ENCODE measurements around the gene ZDHHC11.
A peak's percentile ranks its signal among the peaks of the same experiment; 100 is the strongest.
"Not testable (repeated sequence)": the region's sequence is repeated elsewhere in the genome, so short reads cannot be mapped to it uniquely, and the experiment has no call there.

Gene ZDHHC11

DNA sequence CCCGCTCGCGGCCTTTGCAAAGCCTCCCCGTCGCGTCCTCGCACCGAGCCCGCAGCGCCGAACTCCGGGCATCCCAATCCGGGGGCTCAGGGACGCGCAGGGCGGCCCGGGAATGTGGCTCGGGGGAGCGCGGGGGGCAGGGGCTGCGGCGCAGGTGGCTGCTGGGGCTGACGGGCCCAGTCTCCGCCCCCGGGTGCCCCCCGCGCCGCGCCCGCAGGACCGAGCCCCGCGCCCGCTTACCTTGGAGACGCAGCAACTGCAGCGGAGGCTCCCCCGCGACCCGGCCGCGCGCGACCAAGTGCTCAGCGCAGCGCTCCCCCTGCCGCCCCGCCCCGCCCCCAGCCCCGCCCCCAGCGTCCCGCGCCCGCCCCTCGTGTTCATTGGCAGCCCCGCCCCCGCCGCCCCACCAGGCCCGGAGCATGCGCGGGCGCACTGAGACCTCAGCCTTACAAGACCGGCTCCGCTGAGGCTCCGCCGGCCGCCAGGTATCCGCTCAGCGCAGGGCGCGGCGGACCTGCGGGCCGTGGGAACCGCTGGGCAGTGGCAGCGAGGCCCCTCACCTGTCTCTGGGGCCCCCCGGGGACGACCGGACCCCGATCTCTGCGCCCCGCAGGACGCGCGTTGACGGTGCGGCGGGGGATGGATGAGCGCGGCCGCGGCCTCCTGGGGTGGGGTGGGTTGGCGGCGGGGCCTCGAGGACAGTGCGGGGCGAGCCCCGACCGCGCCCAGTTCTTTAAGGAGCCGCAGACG lies 66.2 kb downstream of the ZDHHC11 start, which contains the start of gene ZDHHC11B:
Gene ZDHHC11B (minus strand): TSS at position 302 of the 750 bp plus-strand sequence. CDS start 17,810 bp downstream, outside the sequence.
- DNase-seq (ENCODE audit: low spot score), result peak; percentile 96

DNA sequence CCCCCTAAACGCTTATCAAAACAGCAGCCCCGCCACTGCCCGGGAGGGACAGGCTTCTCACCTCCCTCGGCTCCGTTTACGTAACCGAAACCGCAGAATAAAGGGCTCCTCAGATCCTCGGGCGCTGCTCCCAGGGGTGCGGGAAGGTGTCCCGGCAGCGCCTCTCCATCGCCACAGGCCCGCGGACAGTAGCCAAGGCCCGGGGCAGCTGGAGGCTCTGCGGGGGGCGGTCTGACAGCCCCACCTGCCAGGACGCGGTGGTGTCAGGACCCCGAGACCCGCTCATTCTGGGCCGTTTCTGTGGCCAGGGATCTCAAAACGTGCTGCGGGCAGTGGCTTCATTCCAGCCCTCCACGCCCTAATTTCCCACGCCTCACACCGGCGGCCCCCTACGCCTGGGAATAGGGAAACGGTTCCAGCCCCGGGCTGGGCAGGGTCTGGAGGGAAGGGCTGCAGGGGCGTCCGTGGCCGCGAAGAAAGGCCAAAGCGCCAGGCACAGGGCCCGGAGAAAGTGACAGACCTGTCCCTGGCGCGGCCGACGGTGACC lies 66.8 kb downstream of the ZDHHC11 start:
- DNase-seq (ENCODE audit: low spot score), result peak; percentile 21

DNA sequence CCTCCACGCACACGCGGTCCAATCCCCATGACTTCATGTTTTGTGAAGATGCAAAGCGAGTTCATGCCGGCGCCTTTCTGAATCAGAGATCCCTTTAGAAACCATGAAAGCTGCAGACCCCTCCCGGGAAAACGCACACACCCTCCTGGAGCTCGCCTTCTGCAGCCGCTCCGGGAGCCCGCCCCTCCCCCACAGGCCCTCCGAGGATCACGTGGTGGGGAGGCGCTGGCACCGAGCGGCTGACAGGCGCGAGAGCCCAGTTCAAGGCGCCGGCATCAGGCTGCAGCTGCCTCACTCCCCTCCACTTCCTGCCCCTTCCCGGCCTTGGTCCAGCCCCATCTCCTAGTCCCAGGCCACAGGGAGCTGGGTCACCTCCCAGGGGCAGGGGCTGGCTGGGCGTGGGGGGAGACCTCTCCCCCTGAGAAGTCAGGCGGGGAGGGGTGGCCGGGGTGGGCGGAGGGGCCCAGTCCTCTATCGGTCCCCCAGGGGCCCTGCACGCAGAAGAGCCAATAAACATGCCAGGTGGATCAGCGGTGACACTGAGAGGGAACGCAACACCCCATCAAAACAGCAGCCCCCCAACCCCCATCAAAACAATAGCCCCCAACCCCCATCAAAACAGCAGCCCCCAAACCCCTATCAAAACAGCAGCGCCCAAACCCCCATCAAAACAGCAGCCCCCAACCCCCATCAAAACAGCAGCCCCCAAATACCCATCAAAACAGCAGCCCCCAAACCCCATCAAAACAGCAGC lies 67.6 kb downstream of the ZDHHC11 start:
- DNase-seq (ENCODE audit: low spot score), result not testable (repeated sequence)

DNA sequence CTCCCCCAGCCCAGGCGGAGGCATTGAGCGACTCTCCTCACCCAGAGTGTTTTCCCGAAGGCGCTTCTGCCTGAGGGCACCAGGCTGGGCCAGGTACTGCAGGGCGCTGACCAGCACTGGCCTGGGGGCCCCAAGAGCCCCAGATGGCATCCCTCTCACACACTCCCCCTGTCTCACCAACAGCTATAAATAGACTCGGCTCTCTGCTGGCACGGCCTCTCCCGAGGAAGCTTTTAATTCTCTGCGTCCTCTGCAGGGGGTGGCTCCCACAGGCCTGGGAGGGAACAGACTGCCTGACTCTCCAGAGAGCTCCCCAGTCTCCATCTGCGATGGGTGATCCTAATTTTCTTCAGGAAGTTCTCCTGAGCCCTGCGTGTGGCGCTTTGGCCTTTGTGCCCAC lies 68.4 kb downstream of the ZDHHC11 start:
- not testable (repeated sequence) for DNase-seq (ENCODE audit: low spot score)

DNA sequence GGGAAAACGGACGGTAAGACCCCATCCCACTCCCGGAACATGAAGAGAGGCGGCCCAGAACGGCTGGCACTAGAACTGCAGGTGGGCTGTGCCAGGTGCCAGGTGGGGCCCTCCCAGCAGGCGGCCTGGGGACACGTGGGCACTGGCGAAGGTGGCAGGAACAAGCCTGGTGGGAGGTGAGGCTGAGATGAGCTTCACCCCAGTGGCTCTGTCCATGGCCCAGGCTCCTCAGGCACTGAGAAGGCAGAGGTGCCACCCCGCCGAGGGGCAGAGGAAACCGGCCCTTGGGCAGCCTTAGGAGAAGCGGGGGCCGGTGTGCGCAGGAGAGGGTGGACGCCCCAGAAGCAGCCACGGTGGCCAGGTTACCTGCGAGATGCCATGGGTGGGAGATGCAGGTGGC lies 70.2 kb downstream of the ZDHHC11 start:
- not testable (repeated sequence) for DNase-seq (ENCODE audit: low spot score)

DNA sequence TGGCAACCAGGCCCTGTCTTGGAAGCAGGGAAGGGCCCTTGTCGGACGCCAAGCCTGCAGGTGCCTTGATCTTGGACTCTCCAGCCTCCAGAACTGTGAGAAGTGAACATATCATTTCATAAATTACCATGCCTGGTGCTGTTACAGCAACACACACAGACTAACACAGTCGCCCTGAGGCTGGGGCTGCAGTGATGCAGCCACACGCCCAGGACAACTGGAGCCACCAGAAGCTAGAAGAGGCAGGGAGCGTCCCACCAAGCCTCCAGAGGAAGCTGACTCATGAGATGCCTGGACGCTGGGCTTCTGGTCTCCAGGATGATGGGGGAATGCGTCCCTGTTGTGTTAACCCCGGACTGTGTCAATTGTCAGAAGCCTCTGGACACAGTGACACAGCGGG lies 71.8 kb downstream of the ZDHHC11 start:
- DNase-seq (ENCODE audit: low spot score), result not testable (repeated sequence)

DNA sequence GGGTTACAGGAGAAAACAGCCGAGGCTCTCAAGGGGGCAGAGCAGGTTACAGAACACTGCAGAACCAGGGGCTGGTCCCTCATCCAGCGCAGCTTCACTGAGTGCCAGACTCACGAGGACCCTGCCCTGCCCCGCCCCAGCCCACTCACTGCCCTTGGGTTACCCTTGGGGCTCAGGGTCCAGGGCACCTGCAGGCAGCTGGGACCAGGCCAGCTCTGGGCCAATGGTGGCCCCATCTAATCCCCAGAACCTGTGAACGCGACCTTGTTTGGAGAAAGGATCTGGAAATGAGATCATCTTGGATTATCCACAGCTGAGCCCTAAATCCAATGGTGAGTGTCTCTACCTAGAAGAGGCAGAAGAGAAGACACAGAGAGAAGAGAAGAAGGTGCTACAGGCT lies 72.4 kb downstream of the ZDHHC11 start:
- not testable (repeated sequence) for DNase-seq (ENCODE audit: low spot score)

DNA sequence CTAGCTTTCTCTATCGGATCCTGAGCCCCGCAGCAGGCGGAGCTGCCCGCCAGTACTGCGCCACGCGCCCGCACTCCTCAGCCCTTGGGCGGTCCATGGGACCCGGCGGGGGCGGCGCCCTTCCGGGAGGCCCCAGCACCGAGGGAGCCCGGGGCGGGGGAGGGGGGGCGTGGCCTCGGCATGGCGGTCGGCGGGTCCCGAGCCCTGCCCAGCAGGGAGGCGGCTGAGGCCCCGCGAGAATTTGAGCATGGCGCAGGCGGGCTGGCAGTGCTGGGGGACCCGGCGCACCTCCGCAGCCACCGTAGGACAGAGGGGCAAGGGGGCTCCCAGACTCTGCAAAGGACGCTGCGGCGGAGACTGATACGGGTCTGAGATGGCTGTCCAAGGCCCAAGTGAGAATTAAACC lies 73.0 kb downstream of the ZDHHC11 start:
- TF ChIP-seq, protein P1, sequence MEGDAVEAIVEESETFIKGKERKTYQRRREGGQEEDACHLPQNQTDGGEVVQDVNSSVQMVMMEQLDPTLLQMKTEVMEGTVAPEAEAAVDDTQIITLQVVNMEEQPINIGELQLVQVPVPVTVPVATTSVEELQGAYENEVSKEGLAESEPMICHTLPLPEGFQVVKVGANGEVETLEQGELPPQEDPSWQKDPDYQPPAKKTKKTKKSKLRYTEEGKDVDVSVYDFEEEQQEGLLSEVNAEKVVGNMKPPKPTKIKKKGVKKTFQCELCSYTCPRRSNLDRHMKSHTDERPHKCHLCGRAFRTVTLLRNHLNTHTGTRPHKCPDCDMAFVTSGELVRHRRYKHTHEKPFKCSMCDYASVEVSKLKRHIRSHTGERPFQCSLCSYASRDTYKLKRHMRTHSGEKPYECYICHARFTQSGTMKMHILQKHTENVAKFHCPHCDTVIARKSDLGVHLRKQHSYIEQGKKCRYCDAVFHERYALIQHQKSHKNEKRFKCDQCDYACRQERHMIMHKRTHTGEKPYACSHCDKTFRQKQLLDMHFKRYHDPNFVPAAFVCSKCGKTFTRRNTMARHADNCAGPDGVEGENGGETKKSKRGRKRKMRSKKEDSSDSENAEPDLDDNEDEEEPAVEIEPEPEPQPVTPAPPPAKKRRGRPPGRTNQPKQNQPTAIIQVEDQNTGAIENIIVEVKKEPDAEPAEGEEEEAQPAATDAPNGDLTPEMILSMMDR (IDR thresholded peaks at IDR 0.05; ENCODE audit: extremely low read depth, missing control alignments), result no peak
- peak; percentile 3 for DNase-seq (ENCODE audit: low spot score)

DNA sequence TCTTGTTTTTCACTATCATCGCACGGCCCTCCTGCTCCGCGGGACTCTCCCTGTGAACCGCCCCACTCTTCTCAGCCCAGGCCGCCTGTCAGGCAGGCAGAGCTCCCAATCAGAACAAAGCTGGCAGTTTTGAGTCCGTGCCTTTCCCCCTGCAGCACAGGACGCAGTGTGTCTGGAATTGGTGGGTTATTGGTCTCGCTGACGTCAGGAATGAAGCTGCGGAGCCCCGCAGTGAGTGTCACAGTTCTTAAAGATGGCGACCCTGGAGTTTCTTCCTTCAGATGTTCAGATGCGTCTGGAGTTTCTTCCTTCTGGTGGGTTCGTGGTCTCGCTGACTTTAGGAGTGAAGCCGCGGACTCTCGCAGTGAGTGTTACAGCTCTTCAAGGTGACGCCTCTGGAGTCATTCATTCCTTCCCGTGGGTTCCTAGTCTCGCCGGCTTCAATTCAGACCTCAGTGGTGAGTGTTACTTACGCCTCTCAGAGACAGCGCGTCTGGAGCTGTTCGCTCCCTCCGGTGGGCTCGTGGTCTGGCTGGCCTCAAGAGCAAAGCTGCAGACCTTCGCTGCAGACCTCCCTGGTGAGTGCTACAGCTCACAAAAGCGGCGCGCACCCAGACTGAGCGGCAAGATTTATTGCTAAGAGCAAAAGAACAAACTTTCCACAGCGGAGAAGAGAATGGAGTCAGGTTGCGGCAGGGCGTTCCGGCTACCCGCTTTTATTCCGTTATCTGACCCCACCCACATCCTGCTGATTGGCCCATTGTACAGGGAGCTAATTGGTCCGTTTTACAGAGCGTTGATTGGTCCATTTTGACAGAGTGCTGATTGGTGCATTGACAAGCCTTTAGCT lies 73.7 kb downstream of the ZDHHC11 start:
- DNase-seq (ENCODE audit: low spot score), result peak; percentile 10
- TF ChIP-seq, protein P1 (IDR thresholded peaks at IDR 0.05; ENCODE audit: extremely low read depth, missing control alignments), result no peak

DNA sequence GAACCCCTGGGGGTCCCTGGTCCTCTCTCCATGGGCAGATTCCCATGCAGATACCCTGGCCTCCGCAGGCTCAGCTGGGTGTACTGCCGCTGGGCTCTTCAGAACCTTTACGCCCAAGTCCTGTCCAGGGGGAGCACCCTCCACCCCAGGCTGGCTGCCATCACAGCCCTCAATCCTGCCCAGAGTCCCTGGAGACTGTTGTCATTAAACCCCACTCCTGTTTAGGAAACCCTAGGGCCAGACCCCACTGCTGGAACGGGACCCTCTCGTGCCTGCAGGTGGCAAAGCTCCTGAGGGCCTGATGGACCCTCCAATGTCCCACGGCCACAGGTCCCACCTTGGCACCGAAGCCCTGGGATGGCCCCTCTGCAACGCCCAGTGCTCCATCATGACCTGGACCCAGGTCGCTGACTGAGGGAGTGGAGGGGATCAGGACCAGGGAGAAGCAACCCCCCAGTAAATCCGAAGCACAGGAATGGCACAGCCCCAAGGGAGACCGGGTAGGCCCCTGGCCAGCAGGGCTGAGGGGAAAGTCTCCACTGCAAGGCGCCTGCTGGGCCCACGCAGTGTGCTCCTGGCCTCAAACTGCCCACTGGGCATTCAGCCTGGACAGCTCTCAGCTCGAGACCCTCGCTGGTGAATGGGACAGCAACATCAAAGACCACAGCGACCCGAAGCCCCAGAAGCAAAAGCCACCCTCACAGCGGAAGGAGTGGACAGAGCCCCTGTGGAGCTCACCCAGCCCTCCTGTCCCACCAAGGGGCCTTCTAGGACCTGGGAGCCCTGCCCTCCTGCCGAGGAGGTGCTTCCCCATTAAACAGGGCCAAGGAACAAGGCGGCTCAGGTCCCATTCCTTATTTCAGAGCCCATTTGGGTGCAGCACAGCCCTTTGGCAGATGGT lies 74.6 kb downstream of the ZDHHC11 start:
- TF ChIP-seq, protein P1 (IDR thresholded peaks at IDR 0.05; ENCODE audit: extremely low read depth, missing control alignments), result no peak
- peak; percentile 13 for DNase-seq (ENCODE audit: low spot score)

DNA sequence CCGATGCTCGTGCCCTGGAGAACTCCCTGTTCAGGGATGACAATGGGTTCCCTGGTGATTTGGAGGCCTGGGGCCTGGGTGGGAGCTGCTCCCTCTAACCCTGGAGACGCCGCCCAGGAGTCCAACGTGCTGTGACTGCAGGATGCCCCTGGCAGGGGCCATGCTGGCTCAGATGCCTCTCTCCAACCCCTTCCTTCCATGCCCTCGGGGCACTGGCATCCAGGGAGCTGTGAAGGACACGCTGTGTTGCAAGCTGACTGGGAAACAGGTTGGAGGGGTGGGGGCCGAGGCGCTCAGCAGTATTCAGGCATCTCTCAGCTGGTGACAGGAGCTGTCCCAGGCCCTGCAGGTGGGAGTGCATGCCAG lies 75.2 kb downstream of the ZDHHC11 start:
- DNase-seq (ENCODE audit: low spot score), result peak; percentile 11

DNA sequence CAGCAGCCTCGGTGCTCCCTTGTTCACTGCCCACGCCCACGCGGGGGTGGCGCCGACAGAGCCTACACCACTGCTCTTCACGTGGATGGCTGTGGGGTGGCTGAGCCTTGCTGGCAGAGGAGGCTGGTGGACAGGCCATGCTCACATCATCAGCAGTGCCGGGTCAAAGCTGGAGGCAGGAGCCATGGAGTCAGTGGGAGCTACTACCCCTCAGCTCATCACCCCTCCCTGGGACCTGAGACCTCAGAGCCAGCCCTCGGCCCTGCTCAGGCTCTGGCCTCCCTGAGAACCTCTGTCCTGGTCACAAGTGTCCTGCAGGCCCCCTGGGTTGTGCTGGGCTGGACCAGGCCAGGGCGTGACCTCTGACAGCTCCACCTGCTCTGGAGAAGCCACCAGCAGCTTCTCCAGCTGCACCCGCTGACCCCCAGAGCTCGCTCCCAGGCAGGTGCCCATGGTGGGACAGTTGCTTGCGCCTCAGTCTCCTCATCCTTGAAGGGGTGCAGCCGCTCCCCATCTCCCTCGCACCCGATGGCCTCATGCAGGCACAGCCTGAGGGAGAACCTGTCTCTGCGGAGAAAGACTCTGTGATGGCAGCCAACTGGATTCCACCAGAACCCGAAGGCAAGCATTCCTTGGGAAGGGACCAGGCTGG lies 75.8 kb downstream of the ZDHHC11 start:
- peak; percentile 19 for DNase-seq (ENCODE audit: low spot score)

DNA sequence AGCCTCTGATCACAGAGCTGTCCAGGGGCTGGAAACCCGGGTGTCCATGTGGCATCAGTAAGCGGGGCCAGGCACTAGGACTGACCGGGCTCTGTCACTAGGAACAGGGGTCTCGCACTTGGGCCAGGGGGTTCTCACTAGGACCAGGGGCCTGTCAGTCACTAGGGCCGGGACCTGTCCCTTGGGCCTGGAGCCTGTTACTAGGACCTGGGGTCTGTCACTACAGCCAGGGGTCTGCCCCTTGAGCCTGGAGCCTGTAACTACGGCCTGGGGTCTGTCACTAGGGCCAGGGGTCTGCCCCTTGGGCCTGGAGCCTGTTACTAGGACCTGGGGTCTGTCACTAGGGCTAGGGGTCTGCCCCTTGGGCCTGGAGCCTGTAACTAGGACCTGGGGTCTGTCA lies 76.5 kb downstream of the ZDHHC11 start:
- peak; percentile 9 for DNase-seq (ENCODE audit: low spot score)
